ENCODE results near the gene PITPNM2. TPM values are rescaled to one million over a fixed set of nuclear protein-coding genes. Genes with fewer than 3 reads are reported as not detected.

PITPNM2 gene
- total and polyA plus RNA-seq, 9 donors: 11.1 to 71.8 (median 31.0) TPM

DNA sequence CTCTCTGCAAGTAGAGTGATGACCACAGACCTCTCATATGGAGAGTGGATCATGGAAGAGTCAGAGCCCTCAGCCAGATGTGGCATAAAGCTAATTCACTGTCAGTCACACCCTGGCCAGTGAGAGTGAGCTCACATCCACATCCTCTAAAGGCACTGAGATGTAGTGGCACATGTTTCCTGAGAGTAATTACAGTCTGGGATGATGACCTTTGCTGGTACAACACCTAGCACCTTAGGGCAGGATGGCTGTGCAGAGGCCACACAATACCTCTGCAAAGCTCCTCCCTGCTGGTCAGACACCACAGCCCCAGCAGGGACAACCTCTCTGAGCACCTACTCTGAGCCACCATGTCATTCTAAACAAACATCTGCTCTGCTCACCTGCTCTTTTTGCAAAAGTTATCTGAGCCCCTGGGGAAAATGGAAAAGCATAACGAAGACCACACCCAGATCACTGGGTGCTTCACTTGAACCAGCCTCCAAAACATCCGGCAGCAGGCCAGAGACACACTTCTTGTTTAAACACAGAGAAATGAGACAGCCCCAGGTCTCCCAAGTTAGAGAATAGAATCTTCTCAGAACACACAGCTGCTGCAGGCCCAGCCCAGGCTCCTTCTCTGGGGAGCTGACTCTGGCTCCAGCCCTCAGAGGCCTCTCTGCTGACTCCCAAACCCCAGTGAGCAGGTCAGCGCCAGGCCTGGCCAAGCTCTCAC, 30.3 kb downstream of the PITPNM2 start:
- Histone ChIP-seq H3K27ac (peak overlapping the region; percentile 39 to 67), H3K4me3 (no peak overlapping the region), H3K27me3 (no peaks in the 10 kb centered on the region), H3K9me3 (no peaks in the 10 kb centered on the region), H3K36me3 (no peaks in the 10 kb centered on the region), H3K4me1 (ENCODE audit: insufficient read depth) (peaks cover 45% of the 10 kb centered on the region)
- peak in 3 of 5 donors; percentile 49 to 71 (median 61) for DNase-seq
- TF ChIP-seq POLR2A (IDR thresholded peaks at IDR 0.05) (no peak), EP300 (IDR thresholded peaks at IDR 0.05) (no peak)
- TF ChIP-seq, protein P1, sequence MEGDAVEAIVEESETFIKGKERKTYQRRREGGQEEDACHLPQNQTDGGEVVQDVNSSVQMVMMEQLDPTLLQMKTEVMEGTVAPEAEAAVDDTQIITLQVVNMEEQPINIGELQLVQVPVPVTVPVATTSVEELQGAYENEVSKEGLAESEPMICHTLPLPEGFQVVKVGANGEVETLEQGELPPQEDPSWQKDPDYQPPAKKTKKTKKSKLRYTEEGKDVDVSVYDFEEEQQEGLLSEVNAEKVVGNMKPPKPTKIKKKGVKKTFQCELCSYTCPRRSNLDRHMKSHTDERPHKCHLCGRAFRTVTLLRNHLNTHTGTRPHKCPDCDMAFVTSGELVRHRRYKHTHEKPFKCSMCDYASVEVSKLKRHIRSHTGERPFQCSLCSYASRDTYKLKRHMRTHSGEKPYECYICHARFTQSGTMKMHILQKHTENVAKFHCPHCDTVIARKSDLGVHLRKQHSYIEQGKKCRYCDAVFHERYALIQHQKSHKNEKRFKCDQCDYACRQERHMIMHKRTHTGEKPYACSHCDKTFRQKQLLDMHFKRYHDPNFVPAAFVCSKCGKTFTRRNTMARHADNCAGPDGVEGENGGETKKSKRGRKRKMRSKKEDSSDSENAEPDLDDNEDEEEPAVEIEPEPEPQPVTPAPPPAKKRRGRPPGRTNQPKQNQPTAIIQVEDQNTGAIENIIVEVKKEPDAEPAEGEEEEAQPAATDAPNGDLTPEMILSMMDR (IDR thresholded peaks at IDR 0.05): no peak
- 33 to 44% (median 38%) methylated on average over 3 of the region's 3 CpGs for WGBS, 3 donors
- intact Hi-C loops (cut with DNase I): no loop called here

DNA sequence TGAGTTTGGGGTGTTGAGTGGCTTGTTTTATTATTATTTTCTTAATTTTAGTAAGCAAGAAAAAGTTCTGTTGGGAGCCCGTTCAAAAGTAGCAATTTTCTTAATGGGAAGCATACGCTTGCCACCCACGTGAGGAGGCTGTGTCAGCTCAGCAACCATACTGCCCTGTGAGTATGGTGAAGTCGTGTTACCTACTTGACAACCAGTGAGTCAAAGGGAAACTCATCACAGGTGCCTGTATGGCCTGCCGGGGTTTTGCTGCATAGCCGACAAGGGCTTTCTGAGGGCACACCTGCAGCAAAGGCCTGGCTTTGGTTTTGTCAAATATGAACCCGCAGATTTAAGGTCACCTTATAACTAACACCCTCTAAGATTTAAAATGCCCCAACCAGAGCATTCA, 31.1 kb downstream of the PITPNM2 start:
- WGBS, 3 donors: 94 to 98% (median 96%) methylated on average over 7 of the region's 7 CpGs
- TF ChIP-seq POLR2A (IDR thresholded peaks at IDR 0.05): no peak
- TF ChIP-seq, protein P1 (IDR thresholded peaks at IDR 0.05): no peak
- no peak for TF ChIP-seq EP300 (IDR thresholded peaks at IDR 0.05)
- Histone ChIP-seq H3K27me3 (no peaks in the 10 kb centered on the region), H3K9me3 (no peaks in the 10 kb centered on the region), H3K4me3 (no peak overlapping the region), H3K36me3 (no peaks in the 10 kb centered on the region), H3K27ac (no peak overlapping the region), H3K4me1 (ENCODE audit: insufficient read depth) (peaks cover 49% of the 10 kb centered on the region)
- intact Hi-C loops (cut with DNase I): no loop called here
- DNase-seq: no peak

DNA sequence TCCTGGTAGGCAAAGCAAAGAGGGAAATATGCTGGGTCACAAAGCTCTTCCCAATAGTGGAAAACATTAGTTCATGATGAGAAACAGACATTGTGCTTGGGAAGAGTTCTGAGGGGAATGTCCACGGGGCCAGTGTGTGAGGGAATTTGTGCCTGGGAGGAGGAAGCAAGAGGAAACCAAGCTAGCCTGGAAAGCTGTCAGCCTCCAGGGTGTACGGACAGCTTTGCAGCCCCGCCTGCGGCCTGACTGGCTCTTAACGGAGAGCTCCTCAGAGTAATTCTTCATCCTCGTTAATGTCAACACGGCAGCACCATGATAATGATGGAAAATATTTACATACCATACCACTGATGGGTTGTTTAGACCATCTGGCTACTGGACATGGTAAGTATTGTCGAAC, 32.4 kb downstream of the PITPNM2 start:
- DNase-seq: peak; percentile 65 to 79 (median 72)
- peak overlapping the region; percentile 27 to 89 for H3K27ac ChIP-seq
- no peaks in the 10 kb centered on the region for H3K27me3 ChIP-seq
- H3K9me3 ChIP-seq: no peaks in the 10 kb centered on the region
- H3K4me1 ChIP-seq (ENCODE audit: insufficient read depth): peaks cover 56% of the 10 kb centered on the region
- H3K4me3 ChIP-seq: no peak overlapping the region
- H3K36me3 ChIP-seq: no peaks in the 10 kb centered on the region
- 13 to 40% (median 19%) methylated on average over 8 of the region's 8 CpGs for WGBS, 3 donors
- TF ChIP-seq EP300 (IDR thresholded peaks at IDR 0.05) (no peak), POLR2A (IDR thresholded peaks at IDR 0.05) (no peak)
- TF ChIP-seq, protein P1 (IDR thresholded peaks at IDR 0.05): no peak
- intact Hi-C loops (cut with DNase I): no loop called here

DNA sequence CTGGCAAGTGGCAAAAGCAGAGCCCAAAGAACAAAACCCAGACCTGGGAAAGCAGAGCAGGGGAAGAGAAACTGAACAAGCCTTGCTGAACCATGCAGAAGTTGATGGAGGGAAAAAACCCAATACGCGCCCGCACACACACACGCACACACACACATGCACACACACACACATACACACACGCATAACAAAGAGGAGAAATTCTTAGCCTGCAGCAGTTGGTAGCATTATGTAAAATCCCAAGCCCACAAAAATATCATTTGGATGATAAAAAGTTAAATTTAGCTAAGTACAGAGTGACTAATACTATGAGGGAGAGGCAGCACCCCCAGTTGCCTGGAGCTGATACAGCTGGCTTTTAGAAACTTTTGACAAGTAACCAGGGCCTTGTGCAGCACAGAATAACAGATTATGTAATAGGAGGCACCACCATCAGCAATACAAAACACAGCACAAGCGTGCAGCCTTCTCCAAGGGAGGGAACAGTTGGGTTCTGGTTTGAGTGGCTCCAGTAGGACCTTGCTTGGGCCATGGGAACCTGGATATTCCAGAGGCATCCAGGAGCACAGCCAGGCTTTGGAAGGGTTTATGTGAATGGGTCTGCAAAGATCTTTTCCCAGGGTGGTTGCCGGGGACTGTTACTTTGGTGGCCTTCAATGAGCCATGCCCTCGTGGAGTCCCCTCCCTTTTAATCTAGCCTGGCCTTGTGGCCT, 35.3 kb downstream of the PITPNM2 start:
- Histone ChIP-seq H3K27me3 (no peaks in the 10 kb centered on the region), H3K4me1 (ENCODE audit: insufficient read depth) (peaks cover 65% of the 10 kb centered on the region), H3K4me3 (no peak overlapping the region), H3K36me3 (no peaks in the 10 kb centered on the region), H3K27ac (peak overlapping the region; percentile 53 to 89), H3K9me3 (no peaks in the 10 kb centered on the region)
- intact Hi-C loops (cut with DNase I): no loop called here
- peak; percentile 76 to 89 (median 77) for DNase-seq
- WGBS, 3 donors: 11 to 16% (median 16%) methylated on average over 8 of the region's 8 CpGs
- no peak for TF ChIP-seq EP300 (IDR thresholded peaks at IDR 0.05)
- TF ChIP-seq, protein P1 (IDR thresholded peaks at IDR 0.05): peak in 1 of 3 donors; percentile 3
- TF ChIP-seq POLR2A (IDR thresholded peaks at IDR 0.05): no peak
